ENCODE measurements around the gene UNC13C.

The UNC13C gene

GRCh38 chr15:54502416-54503075 is 524.3 kb downstream of the UNC13C start:
- DNase-seq, result no peak

GRCh38 chr15:54504695-54505094 is 526.5 kb downstream of the UNC13C start:
- DNase-seq, result no peak

DNA sequence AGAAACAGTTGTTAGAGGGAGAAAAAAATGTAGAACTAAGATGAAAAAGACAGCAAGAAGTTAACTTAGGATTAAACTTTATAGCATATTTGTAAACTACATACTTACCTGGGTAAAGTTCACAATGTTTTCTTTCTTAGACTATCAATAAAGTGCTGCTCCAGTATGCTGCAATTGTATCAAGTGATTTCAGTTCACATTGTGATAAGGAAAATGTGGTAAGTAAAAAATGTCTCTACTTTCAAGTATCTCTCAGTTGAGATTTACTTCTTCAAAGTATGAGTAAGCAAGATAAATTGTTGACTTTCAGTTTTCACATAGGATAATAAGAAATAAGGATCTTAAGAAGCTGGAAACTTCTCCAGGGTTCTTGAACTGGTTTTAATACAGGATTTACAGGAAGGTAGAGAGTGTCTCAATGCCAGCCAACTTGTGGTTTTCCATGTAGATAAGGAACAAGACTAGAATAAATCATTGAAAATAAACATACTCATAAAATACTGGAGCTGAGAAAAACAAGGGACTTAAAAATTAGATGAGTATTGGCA is 528.8 kb downstream of the UNC13C start:
- DNase-seq, result no peak

DNA sequence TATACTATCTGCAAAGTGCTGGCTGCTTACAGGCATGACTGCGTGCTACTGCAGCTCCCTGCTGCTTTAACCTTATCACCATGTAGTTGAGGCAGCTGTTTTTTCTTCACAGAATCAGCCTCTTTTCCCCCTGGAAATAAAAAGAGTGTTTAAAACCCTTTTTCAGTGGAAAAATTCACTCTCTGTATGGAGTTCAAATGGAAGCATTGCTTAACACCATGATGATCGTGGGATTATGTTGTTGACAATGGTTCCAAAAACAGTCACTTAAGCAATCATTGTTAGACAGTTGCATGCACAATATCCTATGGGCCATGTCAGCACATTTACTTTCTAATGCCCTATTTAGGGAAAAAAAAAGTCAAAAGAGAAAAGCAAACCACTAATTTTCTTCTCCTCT is 536.4 kb downstream of the UNC13C start:
- DNase-seq, result no peak

GRCh38 chr15:54515664-54516582 is 537.7 kb downstream of the UNC13C start:
- DNase-seq, result no peak

- no peak for DNase-seq
These were observed 539.1 kb downstream of the UNC13C start for GRCh38 chr15:54517366-54517765.

- DNase-seq, result no peak
These were observed 540.1 kb downstream of the UNC13C start for GRCh38 chr15:54518156-54518882.

DNA sequence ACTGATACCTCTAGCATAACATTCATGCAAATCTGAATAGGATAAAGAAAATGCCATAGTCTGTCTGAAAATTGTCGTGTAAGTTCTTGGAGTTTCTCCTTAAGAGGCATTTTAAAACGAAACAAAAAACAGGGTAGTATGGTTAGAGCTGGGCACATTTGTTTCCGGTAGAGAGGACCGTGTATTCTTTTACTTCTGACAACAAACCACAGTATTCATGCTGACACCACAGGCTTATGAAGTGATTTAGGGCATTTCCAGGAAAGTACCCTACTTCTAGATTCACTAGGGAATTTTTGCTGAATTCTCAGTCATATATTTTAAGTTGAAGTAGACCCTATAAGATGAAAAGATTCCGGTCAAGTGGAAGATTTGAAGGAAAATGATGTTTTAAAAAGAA is 541.3 kb downstream of the UNC13C start:
- no peak for DNase-seq

GRCh38 chr15:54520616-54521015 is 542.4 kb downstream of the UNC13C start:
- no peak for DNase-seq

DNA sequence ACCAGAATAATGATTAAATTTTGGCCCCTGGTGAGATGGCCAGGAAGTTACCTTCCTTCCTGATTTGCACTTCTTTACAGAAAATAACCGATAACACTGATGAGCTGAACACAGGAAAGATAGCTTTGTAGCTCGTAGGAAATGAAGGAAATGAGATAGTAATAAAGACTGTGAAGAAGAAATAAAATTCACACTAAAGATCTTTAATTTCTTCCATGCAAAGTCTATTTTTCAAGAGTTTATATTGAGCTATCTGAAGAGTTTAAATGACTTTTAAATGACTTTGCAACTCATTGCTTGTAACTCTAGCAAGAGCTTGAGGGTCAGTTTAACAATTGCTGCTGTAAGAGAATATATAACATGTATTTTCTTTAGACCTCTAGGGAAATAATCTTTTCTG is 543.0 kb downstream of the UNC13C start:
- no peak for DNase-seq

- no peak for DNase-seq
These were observed 549.8 kb downstream of the UNC13C start for GRCh38 chr15:54528021-54528420.

DNA sequence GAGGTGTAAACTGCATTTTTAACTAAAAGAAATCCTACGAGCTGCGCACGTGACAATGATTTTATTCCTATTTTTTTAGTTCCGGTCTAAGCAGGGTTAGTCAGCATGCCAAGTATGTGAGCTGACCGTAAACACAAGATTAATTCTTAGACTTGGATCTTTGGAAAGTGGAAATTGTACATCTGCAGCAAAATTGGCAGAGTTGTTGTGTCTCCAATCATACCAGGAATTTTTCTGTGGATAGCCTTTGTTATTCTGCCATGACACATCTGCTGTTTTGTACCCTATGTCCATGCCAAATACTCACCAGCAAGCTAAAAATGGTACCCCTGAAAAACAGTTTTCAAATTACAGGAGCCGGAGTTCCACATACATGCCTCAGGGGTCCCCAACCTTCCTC is 562.5 kb downstream of the UNC13C start:
- DNase-seq, result no peak

GRCh38 chr15:54547491-54547890 is 569.2 kb downstream of the UNC13C start:
- DNase-seq, result no peak

DNA sequence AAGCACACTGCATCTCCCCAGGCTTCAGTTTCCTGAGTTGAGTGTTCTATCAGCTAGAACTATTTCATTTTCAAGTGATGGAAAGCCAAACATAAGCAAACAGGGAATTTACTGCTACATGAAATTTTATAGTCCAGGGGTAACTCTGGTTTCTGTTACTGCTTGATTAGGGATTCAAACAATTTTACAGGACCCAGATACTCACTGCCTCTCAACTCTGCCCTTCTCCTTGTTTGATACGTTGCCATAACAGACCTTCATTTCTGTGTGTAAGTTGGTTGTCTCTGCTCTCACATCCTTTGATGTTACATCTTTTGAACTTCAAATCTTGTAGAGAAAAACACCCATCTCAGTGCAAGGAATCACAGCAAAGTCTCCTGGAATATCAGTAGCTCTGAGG is 572.7 kb downstream of the UNC13C start:
- DNase-seq, result no peak

- no peak for DNase-seq
These were observed 578.0 kb downstream of the UNC13C start for GRCh38 chr15:54556231-54556630.

DNA sequence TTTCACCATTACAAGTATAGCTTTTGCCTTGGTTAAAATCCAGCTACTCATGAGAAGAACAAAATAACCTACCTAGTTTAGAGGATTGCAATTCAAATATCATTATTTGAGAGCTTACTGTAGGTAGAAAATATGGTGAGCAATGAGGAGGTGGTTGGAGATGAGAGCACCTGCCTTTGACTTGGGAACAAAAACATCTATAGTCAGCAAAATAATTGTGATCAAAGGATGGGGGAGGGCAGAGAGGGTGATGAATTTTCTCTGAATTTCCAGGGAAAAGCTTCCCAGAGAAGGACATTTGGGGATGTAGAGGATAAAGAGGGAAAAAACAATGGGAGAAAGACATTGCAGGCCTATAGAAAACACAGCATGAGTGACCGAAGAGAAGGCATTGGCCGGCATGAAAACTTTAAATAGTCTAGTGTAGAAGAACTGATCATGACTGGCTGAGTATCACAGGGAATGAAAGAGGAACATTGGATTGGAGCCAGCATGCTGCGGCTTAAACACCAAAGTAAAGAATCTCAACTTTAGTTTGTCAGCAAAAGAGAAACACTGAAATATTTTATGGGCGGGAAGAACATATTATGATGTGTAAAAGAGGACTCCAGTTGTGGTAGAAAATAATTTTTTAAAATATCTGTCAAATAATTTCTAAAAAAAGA is 581.3 kb downstream of the UNC13C start:
- DNase-seq, result no peak

DNA sequence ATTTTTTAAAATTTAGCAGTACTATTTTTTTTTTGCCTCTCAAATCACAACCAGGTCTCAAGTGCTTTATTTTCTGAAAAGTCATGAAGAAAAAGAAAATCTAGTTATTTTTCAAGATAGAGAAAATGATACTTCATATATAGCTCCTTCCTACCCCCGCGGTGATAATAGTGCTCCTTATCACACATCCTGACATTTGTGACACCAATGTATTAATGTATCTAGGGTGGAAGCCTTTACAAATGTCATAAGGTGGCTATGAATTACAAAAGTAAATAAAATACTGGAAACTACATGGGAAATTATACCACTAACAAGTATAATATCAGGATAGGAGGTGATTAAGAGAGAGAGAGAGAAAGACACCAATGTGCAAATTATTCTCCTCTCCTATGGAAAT is 582.2 kb downstream of the UNC13C start:
- no peak for DNase-seq

DNA sequence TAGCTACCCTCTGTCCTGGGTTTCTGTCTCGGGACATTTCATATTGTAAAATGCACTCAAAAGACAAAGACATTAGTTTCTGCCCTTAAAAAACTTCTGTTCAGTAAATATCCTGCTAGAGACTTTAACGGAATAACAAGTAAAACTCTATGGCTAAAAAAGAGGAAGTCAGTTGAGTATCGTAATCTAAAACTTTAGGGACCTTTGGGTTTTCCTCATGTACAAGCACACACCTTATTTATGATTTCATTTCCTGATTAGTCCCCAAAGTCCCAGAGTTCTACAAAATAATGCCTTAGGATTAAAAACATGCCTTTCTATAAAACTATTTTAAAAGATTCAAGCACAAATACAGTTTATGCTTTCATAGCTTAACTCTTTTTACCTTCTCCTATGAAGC is 585.9 kb downstream of the UNC13C start:
- no peak for DNase-seq

DNA sequence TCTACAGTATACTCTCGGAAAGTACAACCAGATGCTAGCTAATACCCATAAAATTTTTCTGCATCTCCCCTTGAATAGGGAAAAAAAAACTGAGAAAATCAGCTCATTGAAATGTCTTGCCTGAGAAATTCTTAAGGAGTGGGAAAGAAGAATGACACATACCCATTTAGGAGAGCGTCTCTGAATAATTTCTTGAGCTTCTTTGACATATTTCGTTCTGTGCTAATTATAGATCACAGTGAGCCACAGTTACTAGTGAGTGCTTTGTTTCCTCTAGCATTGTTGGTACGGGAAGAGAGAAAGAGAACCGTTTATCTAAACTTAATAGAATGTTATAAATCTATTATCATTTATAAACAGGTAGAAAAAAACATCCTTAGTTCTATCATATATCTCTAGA is 588.4 kb downstream of the UNC13C start:
- DNase-seq, result no peak

GRCh38 chr15:54567408-54568035 is 589.3 kb downstream of the UNC13C start:
- no peak for DNase-seq

DNA sequence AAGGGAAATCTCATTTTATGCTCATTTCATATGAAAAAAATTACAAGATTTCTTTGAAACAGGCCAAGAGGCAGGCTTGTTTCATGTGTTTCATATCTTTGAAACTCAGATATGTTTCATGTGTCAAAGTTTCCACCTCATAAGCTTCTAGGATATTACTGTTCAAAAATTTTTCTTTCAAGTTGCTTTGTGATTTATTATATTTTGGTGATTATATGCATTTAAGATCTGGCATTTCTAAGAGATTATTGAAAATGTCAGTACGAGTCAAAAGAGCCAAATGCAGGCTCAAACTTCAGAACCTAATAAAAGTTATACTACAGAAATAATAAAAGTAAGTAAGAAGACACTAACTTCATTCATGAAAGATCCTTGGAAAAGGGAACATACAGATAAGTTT is 590.1 kb downstream of the UNC13C start:
- DNase-seq, result no peak

GRCh38 chr15:54571576-54571975 is 593.3 kb downstream of the UNC13C start:
- no peak for DNase-seq

All from effector CD8-positive, alpha-beta T cell (primary cell).